Cardiac septum (tissue), 1 donor: Measurements from ENCODE around the gene ZNF407. TPM values are rescaled to one million over a fixed set of nuclear protein-coding genes. Genes with fewer than 3 reads are reported as not detected.

Source experiments
- DNase-seq: peaks from one replicate; pipeline ENCODE4 v3.0.0-alpha.2; 2020; ENCODE audit warnings: low spot score
- intact Hi-C: fragments of 100-400 bp; cut with DNase I; formaldehyde crosslinking; loops from one replicate; pipeline ENCODE4 v1.14.0; 2022
- total RNA-seq: library from RNA; stranded (reverse); fragmentation: NEBNext Ultra II Directional; extraction: Animal tissue kit (Norgen Biotek cat#: 25700); gene quantifications from one replicate; pipeline ENCODE4 v1.2.1, GENCODE V29; 2021
- donor health status: DM: no; HTN: no; CAD: no.

The ZNF407 gene
- total RNA-seq, 1 donor from 2014 or later, result 14.1 TPM

- DNase-seq, result no peak
- intact Hi-C loops, result no loop called here
Observed at GRCh38 chr18:74760026-74760425, 162.4 kb downstream of the ZNF407 start.

- no peak for DNase-seq
- intact Hi-C loops, result no loop called here
Observed at GRCh38 chr18:74760436-74760835, 162.8 kb downstream of the ZNF407 start.

DNA sequence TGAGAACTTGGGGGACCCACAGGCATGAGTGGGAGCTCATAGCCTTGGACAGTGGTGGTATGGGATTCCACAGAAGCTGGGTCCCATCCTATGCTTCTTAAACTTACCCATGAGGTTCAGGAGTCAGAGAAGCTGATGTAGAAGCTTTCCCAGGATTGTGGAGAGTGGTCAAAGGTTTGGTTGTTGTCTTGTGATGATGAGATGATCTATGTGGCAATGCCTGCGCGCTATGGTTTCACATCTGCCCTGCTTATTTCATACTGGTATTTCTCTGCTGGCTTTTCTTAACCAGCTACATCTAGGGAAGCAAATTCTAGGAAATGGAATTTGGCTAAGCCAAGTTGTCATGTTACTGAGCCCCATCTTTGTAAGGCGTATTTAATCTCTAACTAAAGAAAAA lies 168.6 kb downstream of the ZNF407 start:
- DNase-seq, result no peak
- intact Hi-C loops, result no loop called here

GRCh38 chr18:74768096-74768495 lies 170.4 kb downstream of the ZNF407 start:
- no peak for DNase-seq
- intact Hi-C loops, result no loop called here

DNA sequence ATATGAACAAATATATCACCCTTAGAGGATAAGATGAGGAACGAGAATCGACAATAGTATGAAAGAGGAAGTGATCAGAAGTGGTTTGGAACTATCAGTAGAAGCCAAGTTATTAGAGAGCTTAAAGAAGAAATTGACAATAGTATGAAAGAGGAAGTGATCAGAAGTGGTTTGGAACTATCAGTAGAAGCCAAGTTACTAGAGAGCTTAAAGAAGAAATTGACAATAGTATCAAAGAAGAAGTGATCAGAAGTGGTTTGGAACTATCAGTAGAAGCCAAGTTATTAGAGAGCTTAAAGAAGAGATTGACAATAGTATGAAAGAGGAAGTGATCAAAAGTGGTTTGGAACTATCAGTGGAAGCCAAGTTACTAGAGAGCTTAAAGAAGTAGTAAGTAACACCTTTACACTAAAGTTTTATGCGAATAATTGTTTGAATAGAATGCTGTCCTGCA lies 175.5 kb downstream of the ZNF407 start:
- intact Hi-C loops, result no loop called here
- DNase-seq, result no peak

DNA sequence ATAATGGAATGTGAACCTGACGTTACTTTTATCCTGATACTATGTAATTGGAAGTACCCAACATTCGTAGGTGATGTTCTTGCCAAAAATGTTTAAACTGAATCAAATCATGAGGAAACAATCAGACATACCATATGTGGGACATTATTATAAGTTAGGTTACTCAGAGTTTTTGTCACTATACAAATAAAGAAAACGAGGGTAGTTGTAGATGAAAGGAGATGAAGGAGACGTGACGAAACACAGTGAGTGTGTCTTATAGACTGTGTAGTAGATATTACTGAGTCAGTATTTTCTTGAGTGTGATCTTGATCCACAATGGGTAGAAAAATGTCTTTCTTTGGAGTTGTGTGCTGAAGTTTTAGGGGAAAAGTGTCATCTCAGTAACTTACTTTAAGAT lies 176.8 kb downstream of the ZNF407 start:
- no peak for DNase-seq
- intact Hi-C loops, result no loop called here

- intact Hi-C loops, result no loop called here
- DNase-seq, result no peak
Observed at GRCh38 chr18:74775239-74775638, 177.6 kb downstream of the ZNF407 start.

- intact Hi-C loops, result no loop called here
- DNase-seq, result no peak
Observed at GRCh38 chr18:74778191-74778847, 180.6 kb downstream of the ZNF407 start.

DNA sequence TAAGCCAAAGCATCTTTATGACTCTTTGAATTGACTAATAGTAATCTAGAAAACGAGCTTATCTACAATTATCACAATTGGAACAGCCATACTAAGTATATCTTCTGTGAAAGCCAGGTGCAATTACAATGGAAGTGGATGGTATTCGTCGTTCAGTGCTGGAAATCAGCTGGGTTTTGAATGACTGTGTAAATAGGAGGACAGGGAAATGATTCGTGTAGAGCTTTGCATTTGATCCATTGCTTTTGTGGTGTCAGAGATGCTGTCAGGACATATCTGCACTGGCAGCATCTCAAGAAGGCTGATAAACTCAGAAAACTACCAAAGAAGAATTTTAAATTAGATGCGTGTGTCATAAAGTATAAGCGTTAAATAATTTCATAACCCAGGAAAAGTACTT lies 187.1 kb downstream of the ZNF407 start:
- DNase-seq, result no peak
- intact Hi-C loops, result no loop called here

DNA sequence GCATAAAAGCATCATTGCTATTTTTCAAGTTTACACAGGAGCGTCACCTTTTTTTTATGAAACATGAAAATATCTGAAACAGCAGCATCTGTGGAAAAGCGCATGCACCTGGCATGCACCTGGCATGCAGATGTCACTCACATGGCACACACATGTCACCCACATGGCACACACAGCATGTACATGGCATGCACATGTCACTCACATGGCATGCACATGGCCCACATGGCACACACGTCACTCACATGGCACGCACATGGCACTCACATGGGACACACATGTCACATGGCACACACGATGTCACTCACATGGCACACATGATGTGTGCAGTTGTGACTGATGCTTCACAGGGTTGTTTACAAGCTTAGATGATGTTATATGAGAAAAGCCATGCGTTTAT lies 188.0 kb downstream of the ZNF407 start:
- intact Hi-C loops, result no loop called here
- DNase-seq, result no peak

DNA sequence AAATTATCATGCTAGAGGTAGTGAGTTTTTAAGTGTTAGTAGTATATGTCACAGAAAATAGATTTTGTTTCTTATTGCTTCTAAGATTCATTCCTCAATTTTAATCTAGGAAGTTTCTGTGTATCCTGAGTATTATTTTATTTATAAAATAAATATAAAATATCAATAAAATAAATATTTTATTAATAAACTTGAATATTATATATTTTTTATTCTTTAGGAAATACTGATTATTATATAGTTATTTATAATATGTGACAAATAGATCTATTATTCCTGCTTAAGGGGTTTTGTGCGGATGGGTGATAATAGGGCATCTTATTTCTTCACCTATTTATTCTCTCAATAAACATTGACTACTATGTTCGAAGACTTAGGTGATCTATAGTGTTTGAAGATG lies 191.0 kb downstream of the ZNF407 start:
- intact Hi-C loops, result no loop called here
- no peak for DNase-seq

- no peak for DNase-seq
- intact Hi-C loops, result no loop called here
Observed at GRCh38 chr18:74789078-74789477, 191.4 kb downstream of the ZNF407 start.

- DNase-seq, result no peak
- intact Hi-C loops, result no loop called here
Observed at GRCh38 chr18:74790451-74790850, 192.8 kb downstream of the ZNF407 start.

DNA sequence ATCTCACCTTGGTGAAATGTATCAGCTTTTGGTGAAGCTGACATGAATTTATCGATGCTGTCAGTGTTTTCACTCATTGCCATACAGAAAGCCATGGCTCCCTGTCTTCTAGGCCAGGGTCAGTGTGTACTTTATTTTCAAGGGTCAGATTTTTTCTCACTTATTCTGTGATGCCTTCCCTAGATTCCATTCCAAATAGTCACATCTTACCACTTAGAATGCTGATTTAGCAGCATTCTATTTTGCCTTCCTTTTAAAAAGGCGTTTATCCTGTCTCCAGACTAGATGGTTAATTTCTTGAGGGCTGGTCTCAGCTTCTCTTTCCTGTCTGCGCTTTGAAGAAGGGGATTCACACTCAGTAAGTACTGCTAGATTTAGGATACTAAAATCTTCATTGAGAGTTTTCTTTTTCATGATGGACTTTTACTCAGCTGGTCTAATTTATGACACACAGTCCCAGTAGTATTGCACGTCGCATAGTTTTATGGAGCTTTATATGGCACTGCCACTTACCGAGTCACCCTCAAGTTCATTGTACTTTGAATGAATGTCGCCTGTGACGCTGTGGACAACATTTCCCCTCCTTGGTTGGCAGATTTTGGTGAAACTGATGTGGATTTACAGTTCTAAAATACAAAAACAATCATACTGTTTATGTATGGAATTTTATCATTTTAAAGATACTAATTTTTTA lies 194.0 kb downstream of the ZNF407 start:
- intact Hi-C loops, result no loop called here
- no peak for DNase-seq

- intact Hi-C loops, result no loop called here
Observed at GRCh38 chr18:74793746-74794145, 196.1 kb downstream of the ZNF407 start.

DNA sequence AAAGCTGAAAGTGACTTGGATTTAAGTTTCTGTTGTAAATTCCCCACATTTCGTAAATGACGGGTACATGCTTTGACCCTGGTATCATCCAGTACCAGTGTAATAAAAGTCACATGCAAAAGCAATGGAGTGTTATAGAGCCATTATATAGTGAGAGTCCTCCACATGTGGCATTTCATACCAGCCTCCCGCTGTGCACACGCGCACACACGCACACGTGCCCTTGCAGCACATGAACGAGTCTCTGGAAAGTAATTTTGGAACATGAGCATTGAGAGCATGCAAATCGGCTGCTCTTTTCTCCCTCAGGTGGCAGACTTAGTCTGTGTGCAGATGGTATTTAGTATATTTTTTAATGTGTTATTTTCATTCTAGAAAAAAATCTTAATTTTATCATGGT lies 198.1 kb downstream of the ZNF407 start:
- DNase-seq, result no peak
- intact Hi-C loops, result loop anchor here (5.0 kb wide), 1 partner anchor 77 kb away; no protein-coding TSS in a partner anchor

More at GRCh38 chr18:74793746-74794145, 196.1 kb downstream of the ZNF407 start:
- no peak for DNase-seq

- intact Hi-C loops, result loop anchor here (5.0 kb wide), 1 partner anchor 76 kb away; no protein-coding TSS in a partner anchor
- DNase-seq, result no peak
Observed at GRCh38 chr18:74796211-74796610, 198.5 kb downstream of the ZNF407 start.

DNA sequence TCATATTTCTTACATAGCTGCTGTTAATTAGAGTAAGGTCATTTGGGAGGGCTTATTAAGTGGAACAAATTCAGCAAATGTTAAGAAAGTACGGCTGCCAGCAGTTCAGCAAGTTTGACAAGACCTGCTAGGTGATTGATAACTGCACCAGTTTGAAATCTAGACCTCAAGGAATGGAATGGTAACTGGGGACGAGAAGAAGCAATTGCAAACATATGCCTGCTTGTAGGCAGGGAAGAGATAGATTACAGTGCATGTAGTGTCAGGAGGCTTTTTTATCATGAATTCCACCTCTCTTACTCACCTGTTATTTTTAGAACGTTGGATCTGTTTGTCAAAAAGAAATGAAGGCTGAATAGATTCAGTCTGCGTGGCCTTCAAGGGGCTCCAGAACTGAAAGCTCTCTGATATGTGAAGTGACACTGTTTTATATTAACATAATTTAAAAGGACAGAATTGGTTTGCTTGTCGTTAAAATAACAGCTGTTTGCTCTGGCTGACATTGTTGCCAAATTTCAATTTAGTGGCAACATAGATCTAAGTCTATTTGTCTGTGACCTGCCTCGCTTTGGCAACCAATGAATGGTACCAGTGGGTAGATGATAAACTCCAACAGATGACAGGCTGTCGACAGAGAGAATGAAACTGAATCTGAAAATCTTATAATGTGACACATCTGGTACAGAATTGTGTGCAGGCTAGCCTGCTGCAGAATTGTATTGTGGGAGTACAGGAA lies 199.3 kb downstream of the ZNF407 start:
- DNase-seq, result no peak
- intact Hi-C loops, result loop anchor here (5.0 kb wide), 1 partner anchor 75 kb away; no protein-coding TSS in a partner anchor

- intact Hi-C loops, result loop anchor here (5.0 kb wide), 1 partner anchor 75 kb away; no protein-coding TSS in a partner anchor
- no peak for DNase-seq
Observed at GRCh38 chr18:74797577-74798151, 200.0 kb downstream of the ZNF407 start.

GRCh38 chr18:74799542-74799941 lies 201.9 kb downstream of the ZNF407 start:
- intact Hi-C loops, result loop anchor here (5.0 kb wide), 1 partner anchor 73 kb away; no protein-coding TSS in a partner anchor
- DNase-seq, result no peak
